Immature natural killer cell (primary cell): ENCODE data around the gene DOHH. TPM values are rescaled to one million over a fixed set of nuclear protein-coding genes. Genes with fewer than 3 reads are reported as not detected.

ENCODE experiments used
- DNase-seq, 3 donors: peaks; one replicate each; pipeline ENCODE4 v3.0.0; 2022; ENCODE audit warnings: mixed read lengths in 1 of 3
- H3K27ac Mint-ChIP-seq, 6 donors: one replicate each; pipeline ENCODE4 v1.8.0; 2020; ENCODE audit warnings: mixed read lengths in 6 of 6, mild to moderate bottlenecking in 5 of 6, inconsistent platforms in 4 of 6, moderate library complexity in 3 of 6
- H3K27me3 Mint-ChIP-seq, 3 donors: one replicate each; pipeline ENCODE4 v1.8.0; 2020 to 2021; ENCODE audit warnings: low read depth in 3 of 3, mild to moderate bottlenecking in 3 of 3, mixed read lengths in 3 of 3, moderate library complexity in 3 of 3, inconsistent platforms in 1 of 3
- H3K36me3 Mint-ChIP-seq, 3 donors: one replicate each; pipeline ENCODE4 v1.8.0; 2020; ENCODE audit warnings: mixed read lengths in 3 of 3, inconsistent platforms in 2 of 3, mild to moderate bottlenecking in 2 of 3
- H3K4me1 Mint-ChIP-seq, 2 donors: one replicate each; pipeline ENCODE4 v1.8.0; 2020; ENCODE audit warnings: inconsistent platforms in 2 of 2, mild to moderate bottlenecking in 2 of 2, mixed read lengths in 2 of 2, moderate library complexity in 1 of 2
- H3K4me3 Mint-ChIP-seq, 5 donors: one replicate each; pipeline ENCODE4 v1.8.0; 2020; ENCODE audit warnings: mild to moderate bottlenecking in 5 of 5, mixed read lengths in 5 of 5, inconsistent platforms in 3 of 5, moderate library complexity in 3 of 5
- H3K9me3 Mint-ChIP-seq, 6 donors: one replicate each; pipeline ENCODE4 v1.8.0; 2020; ENCODE audit warnings: mild to moderate bottlenecking in 6 of 6, mixed read lengths in 6 of 6, inconsistent platforms in 4 of 6, moderate library complexity in 3 of 6
- polyA plus RNA-seq, 3 donors: library from polyadenylated mRNA; unstranded; fragments of 300-500 nt; fragmentation: Illumina TruSeq; gene quantifications; one replicate each; pipeline ENCODE4 v1.2.3, GENCODE V29; 2021

DOHH gene
- 10 to 100 TPM in 1 of 3 donors, 1 to 10 TPM in 2; 6.8 to 18.4 (median 9.1) TPM for polyA plus RNA-seq

GRCh38 chr19:3500429-3501101 is at the start of gene DOHH:
TSS of gene DOHH (minus strand) at chr19:3500674. CDS start at chr19:3496814, 3,860 bp downstream.
- peaks cover 0 to 8% (median 0%) of the 10 kb centered on the region in 3 donors for H3K36me3 Mint-ChIP-seq
- peaks cover 25 to 30% of the 10 kb centered on the region in 2 donors for H3K4me1 Mint-ChIP-seq
- H3K4me3 Mint-ChIP-seq = peak within 1 kb of the TSS; percentile 86 to 96 (median 92)
- H3K9me3 Mint-ChIP-seq = peaks cover 0 to 1% (median 0%) of the 10 kb centered on the region in 6 donors
- H3K27me3 Mint-ChIP-seq = peaks cover 19 to 22% (median 20%) of the 10 kb centered on the region in 3 donors
- peak within 1 kb of the TSS; percentile 96 to 99 (median 98) for H3K27ac Mint-ChIP-seq
- peak; percentile 93 to 95 (median 95) for DNase-seq

- no peak overlapping the region for H3K27ac Mint-ChIP-seq
- DNase-seq = no peak
- H3K9me3 Mint-ChIP-seq = no peaks in the 10 kb centered on the region
- H3K27me3 Mint-ChIP-seq = peaks cover 2 to 5% (median 3%) of the 10 kb centered on the region in 3 donors
- H3K36me3 Mint-ChIP-seq = no peaks in the 10 kb centered on the region
- no peak overlapping the region for H3K4me3 Mint-ChIP-seq
- H3K4me1 Mint-ChIP-seq = peaks cover 8 to 17% of the 10 kb centered on the region in 2 donors
These were observed 49.3 kb upstream of the DOHH start for GRCh38 chr19:3549816-3550215.

GRCh38 chr19:3548606-3549005 is 48.1 kb upstream of the DOHH start:
- Mint-ChIP-seq H3K27me3 (peaks cover 0 to 5% (median 2%) of the 10 kb centered on the region in 3 donors), H3K4me1 (peaks cover 0 to 10% of the 10 kb centered on the region in 2 donors), H3K36me3 (no peaks in the 10 kb centered on the region), H3K9me3 (no peaks in the 10 kb centered on the region), H3K27ac (no peak overlapping the region), H3K4me3 (no peak overlapping the region)
- no peak for DNase-seq

DNA sequence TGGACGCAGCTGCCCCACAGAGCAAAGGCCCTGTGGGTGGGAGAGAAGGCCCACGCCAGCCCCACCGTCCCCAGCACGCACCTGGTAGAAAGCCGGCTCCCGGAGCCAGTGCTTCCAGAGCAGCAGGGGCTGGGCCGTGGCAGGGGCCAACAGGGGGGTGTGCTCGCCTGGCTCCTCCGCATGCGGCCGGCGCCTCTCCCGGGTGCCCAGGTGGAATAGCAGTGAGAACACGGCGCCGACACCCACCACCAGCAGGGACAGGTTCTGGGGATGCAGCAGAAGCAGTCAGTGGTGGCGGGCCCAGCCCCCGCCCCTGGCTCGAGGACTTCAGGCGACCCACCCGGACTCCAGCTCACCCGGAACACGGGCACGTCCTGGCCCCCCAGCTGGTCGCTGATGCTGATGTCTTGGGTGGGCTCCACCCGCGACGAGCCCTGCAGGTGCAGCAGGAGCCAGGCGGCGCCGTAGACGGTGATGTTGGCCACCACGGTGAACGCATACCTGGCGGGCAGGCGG is 47.4 kb upstream of the DOHH start:
- Mint-ChIP-seq H3K27me3 (peaks cover 0 to 5% (median 2%) of the 10 kb centered on the region in 3 donors), H3K4me3 (no peak overlapping the region), H3K9me3 (no peaks in the 10 kb centered on the region), H3K27ac (no peak overlapping the region), H3K36me3 (no peaks in the 10 kb centered on the region), H3K4me1 (peaks cover 0 to 8% of the 10 kb centered on the region in 2 donors)
- DNase-seq = no peak

GRCh38 chr19:3547301-3547731 is 46.8 kb upstream of the DOHH start:
- H3K4me1 Mint-ChIP-seq = peaks cover 0 to 8% of the 10 kb centered on the region in 2 donors
- no peak overlapping the region for H3K27ac Mint-ChIP-seq
- no peaks in the 10 kb centered on the region for H3K9me3 Mint-ChIP-seq
- H3K27me3 Mint-ChIP-seq = peaks cover 0 to 5% (median 2%) of the 10 kb centered on the region in 3 donors
- peak in 1 of 3 donors; percentile 27 for DNase-seq
- H3K36me3 Mint-ChIP-seq = no peaks in the 10 kb centered on the region
- H3K4me3 Mint-ChIP-seq = no peak overlapping the region

GRCh38 chr19:3546119-3546518 is 45.6 kb upstream of the DOHH start:
- no peak for DNase-seq
- H3K27me3 Mint-ChIP-seq = peaks cover 0 to 5% (median 2%) of the 10 kb centered on the region in 3 donors
- H3K9me3 Mint-ChIP-seq = no peaks in the 10 kb centered on the region
- H3K4me3 Mint-ChIP-seq = no peak overlapping the region
- H3K4me1 Mint-ChIP-seq = peaks cover 0 to 5% of the 10 kb centered on the region in 2 donors
- peak overlapping the region in 1 of 6 donors; percentile 35 for H3K27ac Mint-ChIP-seq
- H3K36me3 Mint-ChIP-seq = no peaks in the 10 kb centered on the region

DNA sequence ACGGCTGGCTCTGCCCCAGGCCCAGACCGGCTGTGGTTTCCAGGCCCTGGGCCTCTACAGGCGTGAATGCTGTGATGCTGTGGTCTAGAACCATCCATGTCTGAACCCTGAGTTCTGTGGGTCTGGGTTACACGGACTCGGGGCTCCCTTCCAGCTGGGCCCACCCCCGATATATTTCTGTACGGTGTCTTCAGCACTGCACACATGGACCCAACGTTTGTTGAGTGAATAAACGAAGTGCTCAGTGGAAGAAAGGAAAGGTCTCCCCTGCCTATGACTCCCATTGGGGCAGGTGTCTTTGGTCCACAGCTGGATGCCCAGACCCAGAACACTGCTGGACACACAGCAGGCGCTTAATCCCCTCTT is 45.2 kb upstream of the DOHH start:
- Mint-ChIP-seq H3K4me1 (peaks cover 0 to 5% of the 10 kb centered on the region in 2 donors), H3K9me3 (no peaks in the 10 kb centered on the region), H3K27me3 (peaks cover 0 to 5% (median 2%) of the 10 kb centered on the region in 3 donors), H3K4me3 (no peak overlapping the region), H3K27ac (peak overlapping the region in 1 of 6 donors; percentile 35), H3K36me3 (no peaks in the 10 kb centered on the region)
- no peak for DNase-seq

DNA sequence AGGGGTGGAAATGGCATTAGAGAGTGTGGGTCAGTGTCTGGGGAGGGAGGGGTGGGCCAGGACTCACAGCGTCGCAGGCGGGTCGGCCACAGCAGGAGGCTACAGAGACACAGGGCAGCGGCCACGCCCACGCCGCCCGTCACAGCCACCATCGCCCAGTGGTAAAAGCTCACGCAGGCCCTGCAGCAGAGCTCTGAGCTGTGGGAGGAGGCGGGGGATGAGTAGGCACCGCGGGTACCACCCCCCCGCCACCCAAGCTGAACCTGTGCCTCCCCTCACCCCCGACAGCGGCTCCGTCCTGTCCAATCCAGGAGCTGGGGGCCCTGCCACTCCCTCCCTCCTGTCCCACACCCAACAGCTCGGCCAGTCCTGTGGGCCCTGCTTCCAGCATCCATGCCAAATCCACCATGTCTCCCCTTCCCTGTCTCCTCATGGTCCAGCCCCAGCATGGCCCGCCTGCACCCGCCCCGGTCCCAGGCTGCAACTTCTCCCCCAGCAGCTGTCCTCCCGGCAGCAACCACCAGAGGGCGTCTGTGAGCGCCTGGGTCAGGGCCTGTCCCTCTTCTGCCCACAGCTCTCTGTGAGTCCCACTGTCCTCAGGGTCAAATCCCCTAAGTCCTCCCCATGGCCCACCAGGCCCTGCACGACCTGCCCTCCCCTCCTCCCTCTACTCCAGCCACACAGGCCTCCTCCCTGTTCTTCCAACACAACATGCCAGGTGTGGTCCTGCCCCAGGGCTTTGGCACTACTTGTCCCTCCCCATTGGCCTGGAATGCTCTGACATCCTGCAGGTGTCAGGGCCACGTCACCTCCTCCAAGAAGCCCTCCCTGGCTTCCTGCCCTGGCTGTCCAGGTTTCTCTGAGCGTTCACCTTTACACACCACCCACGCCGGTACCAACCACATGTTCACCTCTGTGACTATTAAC is 44.5 kb upstream of the DOHH start:
- DNase-seq = peak; percentile 71 to 74 (median 72)
- Mint-ChIP-seq H3K36me3 (no peaks in the 10 kb centered on the region), H3K4me1 (peaks cover 0 to 5% of the 10 kb centered on the region in 2 donors), H3K4me3 (no peak overlapping the region), H3K27ac (peak overlapping the region in 3 of 6 donors; percentile 16 to 46 (median 35)), H3K9me3 (no peaks in the 10 kb centered on the region), H3K27me3 (peaks cover 0 to 5% (median 2%) of the 10 kb centered on the region in 3 donors)

DNA sequence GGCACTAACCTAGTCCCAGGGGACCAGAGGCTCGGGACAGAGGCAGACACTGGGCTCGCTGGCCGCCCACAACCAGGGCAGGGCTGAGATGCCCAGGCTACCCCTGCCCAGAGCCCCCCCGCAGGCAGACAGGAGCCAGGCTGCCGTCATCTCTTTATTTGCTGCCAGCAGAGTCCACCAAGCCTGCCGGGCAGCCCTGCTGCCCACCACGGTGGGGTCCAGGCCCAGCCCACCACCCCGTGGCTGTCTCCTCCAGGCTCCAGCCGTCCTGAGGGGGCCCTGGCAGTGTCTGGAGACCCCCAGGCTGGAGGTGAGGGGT is 43.5 kb upstream of the DOHH start:
- Mint-ChIP-seq H3K36me3 (peaks cover 0 to 3% (median 0%) of the 10 kb centered on the region in 3 donors), H3K4me3 (no peak overlapping the region), H3K27me3 (peaks cover 0 to 4% (median 2%) of the 10 kb centered on the region in 3 donors), H3K27ac (no peak overlapping the region), H3K4me1 (peaks cover 0 to 5% of the 10 kb centered on the region in 2 donors), H3K9me3 (peaks cover 0 to 3% (median 0%) of the 10 kb centered on the region in 6 donors)
- DNase-seq = no peak

DNA sequence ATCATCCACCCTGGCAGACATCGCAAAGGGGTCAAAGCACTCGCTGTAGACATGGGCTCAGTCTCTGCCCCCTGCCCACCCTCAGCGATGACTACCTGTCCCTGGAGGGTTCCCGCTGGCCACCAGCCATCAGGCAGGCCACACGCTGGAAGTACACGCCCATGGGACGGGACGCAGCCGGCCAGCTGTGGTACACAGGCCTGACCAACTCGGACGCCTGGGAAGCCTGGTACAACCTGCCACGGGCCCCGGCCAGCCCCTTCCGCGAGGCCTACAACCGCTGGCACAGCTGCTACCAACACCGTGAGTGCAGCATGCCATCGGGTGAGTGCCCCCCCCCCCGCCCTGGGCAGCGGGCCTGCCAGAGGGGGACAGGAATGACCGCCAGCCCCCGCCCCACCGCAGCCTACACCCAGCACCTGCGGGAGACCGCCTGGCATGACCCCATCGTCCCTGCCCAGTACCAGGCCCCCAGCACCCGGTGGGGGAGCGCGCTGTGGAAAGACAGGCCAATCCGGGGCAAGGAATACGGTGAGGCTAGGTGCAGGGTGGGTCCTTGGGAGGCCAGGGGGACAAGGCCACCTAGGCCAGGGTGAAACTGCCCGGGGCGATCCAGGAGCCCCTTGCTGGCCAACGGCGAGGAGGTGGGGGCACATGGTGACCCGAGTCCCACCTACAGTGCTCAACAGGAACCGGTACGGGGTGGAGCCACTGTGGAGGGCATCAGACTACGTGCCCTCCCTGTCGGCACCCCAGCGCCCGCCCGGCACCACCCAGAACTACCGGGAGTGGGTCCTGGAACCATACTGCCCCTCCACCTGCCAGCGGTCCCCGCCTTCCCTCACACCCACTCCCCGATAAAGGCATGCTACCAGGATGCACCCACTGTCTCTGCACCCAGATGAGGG is 42.9 kb upstream of the DOHH start:
- peaks cover 0 to 2% (median 2%) of the 10 kb centered on the region in 3 donors for H3K27me3 Mint-ChIP-seq
- peaks cover 0 to 5% of the 10 kb centered on the region in 2 donors for H3K4me1 Mint-ChIP-seq
- no peak overlapping the region for H3K4me3 Mint-ChIP-seq
- no peak for DNase-seq
- peaks cover 0 to 3% (median 0%) of the 10 kb centered on the region in 3 donors for H3K36me3 Mint-ChIP-seq
- no peak overlapping the region for H3K27ac Mint-ChIP-seq
- H3K9me3 Mint-ChIP-seq = peaks cover 0 to 3% (median 0%) of the 10 kb centered on the region in 6 donors

DNA sequence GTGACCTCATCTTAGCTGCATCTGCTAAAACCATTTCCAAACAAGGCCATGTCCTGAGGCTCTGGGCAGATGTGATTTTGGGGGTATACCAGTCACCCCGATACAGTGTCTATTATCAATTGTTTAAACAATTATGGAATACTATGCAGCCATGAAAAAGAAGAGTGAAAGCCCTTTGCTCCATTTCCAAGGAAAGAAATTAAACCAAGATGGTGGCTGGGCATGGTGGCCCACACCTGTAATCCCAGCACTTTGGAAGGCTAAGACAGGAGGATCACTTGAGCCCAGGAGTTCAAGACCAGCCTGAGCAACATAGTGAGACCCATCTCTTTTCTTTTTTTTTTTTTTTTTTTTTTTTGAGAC is 39.3 kb upstream of the DOHH start:
- Mint-ChIP-seq H3K27ac (no peak overlapping the region), H3K9me3 (peaks cover 0 to 3% (median 0%) of the 10 kb centered on the region in 6 donors), H3K4me1 (no peaks in the 10 kb centered on the region), H3K4me3 (no peak overlapping the region), H3K27me3 (peaks cover 0 to 2% (median 0%) of the 10 kb centered on the region in 3 donors), H3K36me3 (peaks cover 0 to 4% (median 3%) of the 10 kb centered on the region in 3 donors)
- no peak for DNase-seq

GRCh38 chr19:3538965-3539755 is 38.7 kb upstream of the DOHH start, which contains the start of gene TEKTIP1:
TSS of gene TEKTIP1 (plus strand) at chr19:3539174. CDS start at chr19:3539178, 4 bp downstream.
- Mint-ChIP-seq H3K27me3 (peaks cover 0 to 2% (median 0%) of the 10 kb centered on the region in 3 donors), H3K9me3 (peaks cover 0 to 3% (median 0%) of the 10 kb centered on the region in 6 donors), H3K4me1 (no peaks in the 10 kb centered on the region), H3K4me3 (no peak within 1 kb of the TSS), H3K27ac (peak within 1 kb of the TSS in 1 of 6 donors; percentile 46), H3K36me3 (peaks cover 0 to 4% (median 3%) of the 10 kb centered on the region in 3 donors)
- DNase-seq = no peak
